PC-3 (cell line): ENCODE data around the gene SEMA6B.
"Not testable (repeated sequence)": the region's sequence is repeated elsewhere in the genome, so short reads cannot be mapped to it uniquely, and the experiment has no call there.

Experiments
- EZH2 ChIP-seq: fragments of 300-600 bp; sonication (generic); IDR thresholded peaks from one replicate; pipeline ENCODE4 v1.6.1; 2017; ENCODE audit warnings: antibody characterized with exemption, mild to moderate bottlenecking, low read length; ENCODE audit not compliant: unreplicated experiment
- EZH2phosphoT487 ChIP-seq: fragments of 300-600 bp; sonication (generic); IDR thresholded peaks from 2 replicates; pipeline ENCODE4 v1.6.1; 2018; ENCODE audit warnings: mild to moderate bottlenecking, antibody characterized with exemption, low read length, borderline replicate concordance
- TF ChIP-seq, protein P1 (sequence below): fragments of 300-600 bp; sonication (generic); conservative IDR thresholded peaks from 2 replicates; pipeline ENCODE4 v1.5.1; 2017; ENCODE audit warnings: antibody characterized with exemption, low read depth, mild to moderate bottlenecking, low read length

DNA sequence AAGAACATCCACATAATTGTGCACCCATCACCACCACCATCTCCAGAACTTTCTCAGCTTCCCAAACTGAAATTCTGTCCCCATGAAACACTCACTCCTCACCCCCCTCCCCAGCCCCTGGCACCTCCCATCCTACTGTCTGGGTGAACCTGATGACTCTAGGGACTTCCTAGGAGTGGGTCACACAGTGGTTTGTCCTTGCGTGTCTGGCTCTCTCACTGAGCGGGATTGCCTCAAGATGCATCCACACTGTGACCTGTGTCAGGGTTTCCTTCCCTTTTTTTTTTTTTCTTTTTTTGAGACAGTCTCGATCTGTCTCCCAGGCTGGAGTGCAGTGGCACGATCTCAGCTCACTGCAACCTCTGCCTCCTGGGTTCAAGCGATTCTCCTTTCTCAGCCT is 4.1 kb upstream of the SEMA6B start:
- TF ChIP-seq, protein P1, sequence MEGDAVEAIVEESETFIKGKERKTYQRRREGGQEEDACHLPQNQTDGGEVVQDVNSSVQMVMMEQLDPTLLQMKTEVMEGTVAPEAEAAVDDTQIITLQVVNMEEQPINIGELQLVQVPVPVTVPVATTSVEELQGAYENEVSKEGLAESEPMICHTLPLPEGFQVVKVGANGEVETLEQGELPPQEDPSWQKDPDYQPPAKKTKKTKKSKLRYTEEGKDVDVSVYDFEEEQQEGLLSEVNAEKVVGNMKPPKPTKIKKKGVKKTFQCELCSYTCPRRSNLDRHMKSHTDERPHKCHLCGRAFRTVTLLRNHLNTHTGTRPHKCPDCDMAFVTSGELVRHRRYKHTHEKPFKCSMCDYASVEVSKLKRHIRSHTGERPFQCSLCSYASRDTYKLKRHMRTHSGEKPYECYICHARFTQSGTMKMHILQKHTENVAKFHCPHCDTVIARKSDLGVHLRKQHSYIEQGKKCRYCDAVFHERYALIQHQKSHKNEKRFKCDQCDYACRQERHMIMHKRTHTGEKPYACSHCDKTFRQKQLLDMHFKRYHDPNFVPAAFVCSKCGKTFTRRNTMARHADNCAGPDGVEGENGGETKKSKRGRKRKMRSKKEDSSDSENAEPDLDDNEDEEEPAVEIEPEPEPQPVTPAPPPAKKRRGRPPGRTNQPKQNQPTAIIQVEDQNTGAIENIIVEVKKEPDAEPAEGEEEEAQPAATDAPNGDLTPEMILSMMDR: not testable (repeated sequence)
- TF ChIP-seq EZH2, EZH2phosphoT487: not testable (repeated sequence)
